Stimulated activated CD4-positive, alpha-beta T cell treated with anti-CD3 and anti-CD28 coated beads, Interleukin-2, amount 100 ng/mL, for 48 hours (primary cell): ENCODE results near the gene CALN1.
"Not testable (repeated sequence)": the region's sequence is repeated elsewhere in the genome, so short reads cannot be mapped to it uniquely, and the experiment has no call there.

Source experiments
- DNase-seq, 2 donors: peaks; one replicate each; pipeline ENCODE4 v3.0.0-alpha.2; 2020

The CALN1 gene

GRCh38 chr7:71777278-71777677 lies 634.9 kb downstream of the CALN1 start:
- DNase-seq = no peak

- no peak for DNase-seq
Measured at GRCh38 chr7:71776726-71777125, 635.4 kb downstream of the CALN1 start.

GRCh38 chr7:71775648-71776047 lies 636.5 kb downstream of the CALN1 start:
- DNase-seq = no peak

- no peak for DNase-seq
Measured at GRCh38 chr7:71772779-71773178, 639.4 kb downstream of the CALN1 start.

- DNase-seq = no peak
Measured at GRCh38 chr7:71770269-71770907, 641.8 kb downstream of the CALN1 start.

GRCh38 chr7:71769326-71769725 lies 642.8 kb downstream of the CALN1 start:
- no peak for DNase-seq

GRCh38 chr7:71768450-71768849 lies 643.7 kb downstream of the CALN1 start:
- DNase-seq = no peak

GRCh38 chr7:71766016-71766415 lies 646.1 kb downstream of the CALN1 start:
- no peak for DNase-seq

GRCh38 chr7:71761336-71761735 lies 650.8 kb downstream of the CALN1 start:
- no peak for DNase-seq

GRCh38 chr7:71754828-71755227 lies 657.3 kb downstream of the CALN1 start:
- DNase-seq = no peak

GRCh38 chr7:71753956-71754664 lies 658.0 kb downstream of the CALN1 start:
- no peak for DNase-seq

- DNase-seq = no peak
Measured at GRCh38 chr7:71753236-71753635, 658.9 kb downstream of the CALN1 start.

GRCh38 chr7:71752171-71752935 lies 659.8 kb downstream of the CALN1 start:
- DNase-seq = peak; percentile 42 to 55

GRCh38 chr7:71750290-71750689 lies 661.8 kb downstream of the CALN1 start:
- DNase-seq = no peak

- DNase-seq = no peak
Measured at GRCh38 chr7:71746006-71746405, 666.1 kb downstream of the CALN1 start.

- no peak for DNase-seq
Measured at GRCh38 chr7:71740174-71740560, 672.0 kb downstream of the CALN1 start.

GRCh38 chr7:71739520-71740173 lies 672.5 kb downstream of the CALN1 start:
- no peak for DNase-seq

GRCh38 chr7:71737931-71738540 lies 674.1 kb downstream of the CALN1 start:
- not testable (repeated sequence) for DNase-seq

- DNase-seq = peak; percentile 45 to 53
Measured at GRCh38 chr7:71735961-71736556, 676.1 kb downstream of the CALN1 start.

- peak; percentile 70 to 73 for DNase-seq
Measured at GRCh38 chr7:71733107-71733870, 678.8 kb downstream of the CALN1 start.

GRCh38 chr7:71731740-71732139 lies 680.4 kb downstream of the CALN1 start:
- DNase-seq = no peak
